Osteocyte (in vitro differentiated cells): ENCODE data around the gene RAP1GDS1. TPM values are rescaled to one million over a fixed set of nuclear protein-coding genes. Genes with fewer than 3 reads are reported as not detected.

Experiments
- DNase-seq: peaks from one replicate; pipeline ENCODE4 v3.0.0; 2021; ENCODE audit warnings: mixed read lengths; ENCODE audit not compliant: unreplicated experiment; ENCODE audit errors: extremely low spot score
- H3K27ac Mint-ChIP-seq: one replicate; pipeline ENCODE4 v1.8.0; 2021; ENCODE audit warnings: mild to moderate bottlenecking, mixed read lengths; ENCODE audit not compliant: unreplicated experiment
- H3K27me3 Mint-ChIP-seq: one replicate; pipeline ENCODE4 v1.8.0; 2021; ENCODE audit warnings: mixed read lengths; ENCODE audit not compliant: unreplicated experiment
- H3K36me3 Mint-ChIP-seq: one replicate; pipeline ENCODE4 v1.8.0; 2021; ENCODE audit warnings: mixed read lengths; ENCODE audit not compliant: unreplicated experiment
- H3K4me1 Mint-ChIP-seq: one replicate; pipeline ENCODE4 v1.8.0; 2021; ENCODE audit warnings: mixed read lengths; ENCODE audit not compliant: unreplicated experiment
- H3K4me3 Mint-ChIP-seq: one replicate; pipeline ENCODE4 v1.8.0; 2021; ENCODE audit warnings: mild to moderate bottlenecking, moderate library complexity, mixed read lengths; ENCODE audit not compliant: unreplicated experiment
- H3K9me3 Mint-ChIP-seq: one replicate; pipeline ENCODE4 v1.8.0; 2021; ENCODE audit warnings: mixed read lengths; ENCODE audit not compliant: unreplicated experiment
- CTCF ChIP-seq: fragments of 200-600 bp; sonication (generic); IDR thresholded peaks from 2 replicates; pipeline ENCODE4 v1.5.0; 2021; ENCODE audit warnings: antibody characterized with exemption, mild to moderate bottlenecking, moderate library complexity
- total RNA-seq: library from RNA; stranded (reverse); gene quantifications from 2 replicates; pipeline ENCODE4 v1.2.1, GENCODE V29; 2021

The RAP1GDS1 gene
- total RNA-seq, 1 donor from 2014 or later, result 47.6 TPM

- Mint-ChIP-seq H3K36me3 (peaks cover 21% of the 10 kb centered on the region), H3K4me1 (no peaks in the 10 kb centered on the region), H3K27ac (no peak overlapping the region), H3K4me3 (no peak overlapping the region), H3K27me3 (no peaks in the 10 kb centered on the region), H3K9me3 (no peaks in the 10 kb centered on the region)
- no peak for TF ChIP-seq CTCF
- DNase-seq, result no peak
These were observed 172.5 kb downstream of the RAP1GDS1 start for GRCh38 chr4:98433691-98434090.

- Mint-ChIP-seq H3K9me3 (no peaks in the 10 kb centered on the region), H3K27ac (no peak overlapping the region), H3K4me1 (no peaks in the 10 kb centered on the region), H3K27me3 (no peaks in the 10 kb centered on the region), H3K4me3 (no peak overlapping the region), H3K36me3 (peaks cover 29% of the 10 kb centered on the region)
- TF ChIP-seq CTCF, result no peak
- no peak for DNase-seq
These were observed 173.6 kb downstream of the RAP1GDS1 start for GRCh38 chr4:98434816-98435215.

- Mint-ChIP-seq H3K4me1 (peaks cover 7% of the 10 kb centered on the region), H3K9me3 (no peaks in the 10 kb centered on the region), H3K4me3 (no peak overlapping the region), H3K36me3 (peaks cover 33% of the 10 kb centered on the region), H3K27ac (no peak overlapping the region), H3K27me3 (no peaks in the 10 kb centered on the region)
- no peak for TF ChIP-seq CTCF
- no peak for DNase-seq
These were observed 183.2 kb downstream of the RAP1GDS1 start for GRCh38 chr4:98444371-98444770.

GRCh38 chr4:98446499-98447375, 185.6 kb downstream of the RAP1GDS1 start:
- TF ChIP-seq CTCF, result no peak
- Mint-ChIP-seq H3K27me3 (no peaks in the 10 kb centered on the region), H3K4me3 (no peak overlapping the region), H3K36me3 (peaks cover 16% of the 10 kb centered on the region), H3K9me3 (no peaks in the 10 kb centered on the region), H3K4me1 (peaks cover 7% of the 10 kb centered on the region), H3K27ac (peak overlapping the region; percentile 1)
- DNase-seq, result no peak

- Mint-ChIP-seq H3K27ac (no peak overlapping the region), H3K9me3 (peaks cover 2% of the 10 kb centered on the region), H3K4me3 (no peak overlapping the region)
These were observed 186.5 kb downstream of the RAP1GDS1 start for GRCh38 chr4:98447648-98448047.

More at GRCh38 chr4:98447648-98448047, 186.5 kb downstream of the RAP1GDS1 start:
- no peak for TF ChIP-seq CTCF
- Mint-ChIP-seq H3K36me3 (peaks cover 10% of the 10 kb centered on the region), H3K27me3 (no peaks in the 10 kb centered on the region), H3K4me1 (peaks cover 7% of the 10 kb centered on the region)
- DNase-seq, result no peak
